Measurements from ENCODE around the gene PTPN11.

PTPN11 gene

GRCh38 chr12:112527082-112527481 is 108.3 kb downstream of the PTPN11 start:
- no peak overlapping the region for H3K9ac ChIP-seq (ENCODE audit: low read length)
- H3K79me1 ChIP-seq (ENCODE audit: low read length), result no peaks in the 10 kb centered on the region
- H3K4ac ChIP-seq (ENCODE audit: low read depth, low read length), result no peak overlapping the region
- H3K27me3 ChIP-seq (ENCODE audit: insufficient read depth, low read length), result no peaks in the 10 kb centered on the region
- H3K14ac ChIP-seq (ENCODE audit: low read length), result no peak overlapping the region
- no peak overlapping the region for H3K27ac ChIP-seq (ENCODE audit: low read depth, low read length)
- H3K18ac ChIP-seq (ENCODE audit: low read length), result no peak overlapping the region
- peaks cover 2 to 3% of the 10 kb centered on the region in 2 experiments for H3K4me1 ChIP-seq (ENCODE audit: control insufficient read depth in 1 of 2, insufficient read depth in 2 of 2, low read length in 2 of 2)
- no peak overlapping the region for H4K91ac ChIP-seq (ENCODE audit: low read depth, low read length)
- no peak overlapping the region for H3K23ac ChIP-seq (ENCODE audit: low read length)
- H3K4me2 ChIP-seq (ENCODE audit: low read length), result no peak overlapping the region
- H4K12ac ChIP-seq (ENCODE audit: low read depth, low read length), result no peak overlapping the region
- H3K4me3 ChIP-seq (ENCODE audit: low read depth, low read length), result no peak overlapping the region
- H2AFZ ChIP-seq (ENCODE audit: insufficient read depth, low read length, poor library complexity), result no peak overlapping the region
- H2BK120ac ChIP-seq (ENCODE audit: insufficient read depth, low read length, poor library complexity), result no peak overlapping the region
- H2AK5ac ChIP-seq (ENCODE audit: low read length), result no peak overlapping the region
- no peaks in the 10 kb centered on the region for H3K79me2 ChIP-seq (ENCODE audit: control insufficient read depth, insufficient read depth, low read length, poor library complexity)
- no peaks in the 10 kb centered on the region for H3K36me3 ChIP-seq (ENCODE audit: control insufficient read depth in 1 of 2, insufficient read depth in 2 of 2, low read length in 2 of 2)
- no peak overlapping the region for H4K8ac ChIP-seq (ENCODE audit: low read depth, low read length)
- DNase-seq, result no peak
- no peak overlapping the region for H2BK5ac ChIP-seq (ENCODE audit: low read depth, low read length, poor library complexity)
- peaks cover 1% of the 10 kb centered on the region for H3K9me3 ChIP-seq (ENCODE audit: insufficient read depth, low read depth, low read length)
- no peak overlapping the region for H2BK12ac ChIP-seq (ENCODE audit: low read length)

GRCh38 chr12:112527501-112527900 is 108.8 kb downstream of the PTPN11 start:
- no CpG with 5 or more reads among the region's 4 CpGs for WGBS (ENCODE audit: extremely low coverage, insufficient coverage, insufficient read length)
- no peak overlapping the region for H2BK12ac ChIP-seq (ENCODE audit: low read length)
- peaks cover 2 to 3% of the 10 kb centered on the region in 2 experiments for H3K4me1 ChIP-seq (ENCODE audit: control insufficient read depth in 1 of 2, insufficient read depth in 2 of 2, low read length in 2 of 2)
- H2BK5ac ChIP-seq (ENCODE audit: low read depth, low read length, poor library complexity), result no peak overlapping the region
- H3K36me3 ChIP-seq (ENCODE audit: control insufficient read depth in 1 of 2, insufficient read depth in 2 of 2, low read length in 2 of 2), result no peaks in the 10 kb centered on the region
- no peak overlapping the region for H3K27ac ChIP-seq (ENCODE audit: low read depth, low read length)
- peaks cover 1% of the 10 kb centered on the region for H3K9me3 ChIP-seq (ENCODE audit: insufficient read depth, low read depth, low read length)
- no peak overlapping the region for H3K4me3 ChIP-seq (ENCODE audit: low read depth, low read length)
- no peaks in the 10 kb centered on the region for H3K27me3 ChIP-seq (ENCODE audit: insufficient read depth, low read length)
- H3K14ac ChIP-seq (ENCODE audit: low read length), result no peak overlapping the region
- H3K79me1 ChIP-seq (ENCODE audit: low read length), result no peaks in the 10 kb centered on the region
- no peak overlapping the region for H3K4ac ChIP-seq (ENCODE audit: low read depth, low read length)
- H4K12ac ChIP-seq (ENCODE audit: low read depth, low read length), result no peak overlapping the region
- no peak overlapping the region for H2BK120ac ChIP-seq (ENCODE audit: insufficient read depth, low read length, poor library complexity)
- H4K8ac ChIP-seq (ENCODE audit: low read depth, low read length), result no peak overlapping the region
- DNase-seq, result no peak
- H3K4me2 ChIP-seq (ENCODE audit: low read length), result no peak overlapping the region
- H2AFZ ChIP-seq (ENCODE audit: insufficient read depth, low read length, poor library complexity), result no peak overlapping the region
- no peaks in the 10 kb centered on the region for H3K79me2 ChIP-seq (ENCODE audit: control insufficient read depth, insufficient read depth, low read length, poor library complexity)
- no peak overlapping the region for H3K18ac ChIP-seq (ENCODE audit: low read length)
- no peak overlapping the region for H3K23ac ChIP-seq (ENCODE audit: low read length)
- no peak overlapping the region for H4K91ac ChIP-seq (ENCODE audit: low read depth, low read length)
- no peak overlapping the region for H2AK5ac ChIP-seq (ENCODE audit: low read length)
- H3K9ac ChIP-seq (ENCODE audit: low read length), result no peak overlapping the region

GRCh38 chr12:112528521-112528920 is 109.8 kb downstream of the PTPN11 start:
- Histone ChIP-seq H3K9ac (ENCODE audit: low read length) (no peak overlapping the region), H2BK120ac (ENCODE audit: insufficient read depth, low read length, poor library complexity) (no peak overlapping the region), H3K79me2 (ENCODE audit: control insufficient read depth, insufficient read depth, low read length, poor library complexity) (no peaks in the 10 kb centered on the region), H3K9me3 (ENCODE audit: insufficient read depth, low read depth, low read length) (peaks cover 1% of the 10 kb centered on the region), H3K4ac (ENCODE audit: low read depth, low read length) (no peak overlapping the region), H4K12ac (ENCODE audit: low read depth, low read length) (no peak overlapping the region), H4K91ac (ENCODE audit: low read depth, low read length) (no peak overlapping the region), H4K8ac (ENCODE audit: low read depth, low read length) (no peak overlapping the region), H3K27ac (ENCODE audit: low read depth, low read length) (no peak overlapping the region), H2BK5ac (ENCODE audit: low read depth, low read length, poor library complexity) (no peak overlapping the region), H3K4me2 (ENCODE audit: low read length) (no peak overlapping the region), H3K18ac (ENCODE audit: low read length) (no peak overlapping the region), H3K36me3 (ENCODE audit: control insufficient read depth in 1 of 2, insufficient read depth in 2 of 2, low read length in 2 of 2) (no peaks in the 10 kb centered on the region), H2BK12ac (ENCODE audit: low read length) (no peak overlapping the region), H3K23ac (ENCODE audit: low read length) (no peak overlapping the region), H3K4me1 (ENCODE audit: control insufficient read depth in 1 of 2, insufficient read depth in 2 of 2, low read length in 2 of 2) (peaks cover 2 to 3% of the 10 kb centered on the region in 2 experiments), H2AK5ac (ENCODE audit: low read length) (no peak overlapping the region), H3K14ac (ENCODE audit: low read length) (no peak overlapping the region), H3K27me3 (ENCODE audit: insufficient read depth, low read length) (no peaks in the 10 kb centered on the region), H2AFZ (ENCODE audit: insufficient read depth, low read length, poor library complexity) (no peak overlapping the region), H3K79me1 (ENCODE audit: low read length) (no peaks in the 10 kb centered on the region), H3K4me3 (ENCODE audit: low read depth, low read length) (no peak overlapping the region)
- no CpG with 5 or more reads among the region's 1 CpG for WGBS (ENCODE audit: extremely low coverage, insufficient coverage, insufficient read length)
- no peak for DNase-seq

- Histone ChIP-seq H3K9ac (ENCODE audit: low read length) (no peak overlapping the region), H3K9me3 (ENCODE audit: insufficient read depth, low read depth, low read length) (peaks cover 3% of the 10 kb centered on the region), H4K8ac (ENCODE audit: low read depth, low read length) (no peak overlapping the region), H4K12ac (ENCODE audit: low read depth, low read length) (no peak overlapping the region), H2AK5ac (ENCODE audit: low read length) (no peak overlapping the region), H3K18ac (ENCODE audit: low read length) (no peak overlapping the region), H3K4me3 (ENCODE audit: low read depth, low read length) (no peak overlapping the region), H3K4ac (ENCODE audit: low read depth, low read length) (no peak overlapping the region), H3K14ac (ENCODE audit: low read length) (no peak overlapping the region), H3K27me3 (ENCODE audit: insufficient read depth, low read length) (no peaks in the 10 kb centered on the region), H3K36me3 (ENCODE audit: control insufficient read depth in 1 of 2, insufficient read depth in 2 of 2, low read length in 2 of 2) (no peaks in the 10 kb centered on the region), H3K79me1 (ENCODE audit: low read length) (no peaks in the 10 kb centered on the region), H2AFZ (ENCODE audit: insufficient read depth, low read length, poor library complexity) (no peak overlapping the region), H2BK5ac (ENCODE audit: low read depth, low read length, poor library complexity) (no peak overlapping the region), H3K79me2 (ENCODE audit: control insufficient read depth, insufficient read depth, low read length, poor library complexity) (no peaks in the 10 kb centered on the region), H3K23ac (ENCODE audit: low read length) (no peak overlapping the region), H3K4me1 (ENCODE audit: control insufficient read depth in 1 of 2, insufficient read depth in 2 of 2, low read length in 2 of 2) (no peaks in the 10 kb centered on the region), H3K4me2 (ENCODE audit: low read length) (no peak overlapping the region), H4K91ac (ENCODE audit: low read depth, low read length) (no peak overlapping the region), H2BK120ac (ENCODE audit: insufficient read depth, low read length, poor library complexity) (no peak overlapping the region), H2BK12ac (ENCODE audit: low read length) (no peak overlapping the region), H3K27ac (ENCODE audit: low read depth, low read length) (no peak overlapping the region)
- no peak for DNase-seq
- no CpG with 5 or more reads among the region's 2 CpGs for WGBS (ENCODE audit: extremely low coverage, insufficient coverage, insufficient read length)
These were observed 112.2 kb downstream of the PTPN11 start for GRCh38 chr12:112530941-112531340.

Measured in trophoblast cell (in vitro differentiated cells and primary cell).